ENCODE data around the gene FAM163B.

Gene FAM163B

GRCh38 chr9:133650026-133650425 is 40.8 kb upstream of the FAM163B start:
- TF ChIP-seq CTCF (IDR thresholded peaks at IDR 0.05; ENCODE audit: control insufficient read depth, extremely low read depth, insufficient read depth): no peak
- no peak for DNase-seq (ENCODE audit: low read depth)
- no peak overlapping the region for H3K4me3 ChIP-seq (ENCODE audit: low read depth, low read length)

- no peak overlapping the region for H3K4me3 ChIP-seq (ENCODE audit: low read depth, low read length)
- no peak for TF ChIP-seq CTCF (IDR thresholded peaks at IDR 0.05; ENCODE audit: control insufficient read depth, extremely low read depth, insufficient read depth)
- DNase-seq (ENCODE audit: low read depth): no peak
Observed at GRCh38 chr9:133649194-133649593, 40.0 kb upstream of the FAM163B start.

GRCh38 chr9:133647765-133648469 is 38.7 kb upstream of the FAM163B start:
- no peak for DNase-seq (ENCODE audit: low read depth)
- H3K4me3 ChIP-seq (ENCODE audit: low read depth, low read length): no peak overlapping the region
- TF ChIP-seq CTCF (IDR thresholded peaks at IDR 0.05; ENCODE audit: control insufficient read depth, extremely low read depth, insufficient read depth): no peak

- no peak overlapping the region for H3K4me3 ChIP-seq (ENCODE audit: low read depth, low read length)
- DNase-seq (ENCODE audit: low read depth): no peak
- TF ChIP-seq CTCF (IDR thresholded peaks at IDR 0.05; ENCODE audit: control insufficient read depth, extremely low read depth, insufficient read depth): no peak
Observed at GRCh38 chr9:133647148-133647547, 38.0 kb upstream of the FAM163B start.

GRCh38 chr9:133645021-133645765 is 36.0 kb upstream of the FAM163B start:
- TF ChIP-seq CTCF (IDR thresholded peaks at IDR 0.05; ENCODE audit: control insufficient read depth, extremely low read depth, insufficient read depth): no peak
- DNase-seq (ENCODE audit: low read depth): no peak
- H3K4me3 ChIP-seq (ENCODE audit: low read depth, low read length): no peak overlapping the region

- DNase-seq (ENCODE audit: low read depth): no peak
- TF ChIP-seq CTCF (IDR thresholded peaks at IDR 0.05; ENCODE audit: control insufficient read depth, extremely low read depth, insufficient read depth): no peak
- H3K4me3 ChIP-seq (ENCODE audit: low read depth, low read length): no peak overlapping the region
Observed at GRCh38 chr9:133643978-133644760, 35.0 kb upstream of the FAM163B start.

Measured in LNCaP clone FGC (cell line).